Activated naive CD8-positive, alpha-beta T cell (primary cell): Measurements from ENCODE around the gene LSG1.

Experiments used
- H3K27ac Mint-ChIP-seq: one replicate; pipeline ENCODE4 v1.8.0; 2021; ENCODE audit warnings: mixed read lengths
- H3K27me3 Mint-ChIP-seq: one replicate; pipeline ENCODE4 v1.8.0; 2021; ENCODE audit warnings: mixed read lengths
- H3K36me3 Mint-ChIP-seq: one replicate; pipeline ENCODE4 v1.8.0; 2021; ENCODE audit warnings: mixed read lengths
- H3K4me1 Mint-ChIP-seq: one replicate; pipeline ENCODE4 v1.8.0; 2021; ENCODE audit warnings: low read depth, mixed read lengths
- H3K4me3 Mint-ChIP-seq: one replicate; pipeline ENCODE4 v1.8.0; 2021; ENCODE audit warnings: mild to moderate bottlenecking, mixed read lengths
- H3K9me3 Mint-ChIP-seq: one replicate; pipeline ENCODE4 v1.8.0; 2021; ENCODE audit warnings: low read depth, mixed read lengths

Gene LSG1

DNA sequence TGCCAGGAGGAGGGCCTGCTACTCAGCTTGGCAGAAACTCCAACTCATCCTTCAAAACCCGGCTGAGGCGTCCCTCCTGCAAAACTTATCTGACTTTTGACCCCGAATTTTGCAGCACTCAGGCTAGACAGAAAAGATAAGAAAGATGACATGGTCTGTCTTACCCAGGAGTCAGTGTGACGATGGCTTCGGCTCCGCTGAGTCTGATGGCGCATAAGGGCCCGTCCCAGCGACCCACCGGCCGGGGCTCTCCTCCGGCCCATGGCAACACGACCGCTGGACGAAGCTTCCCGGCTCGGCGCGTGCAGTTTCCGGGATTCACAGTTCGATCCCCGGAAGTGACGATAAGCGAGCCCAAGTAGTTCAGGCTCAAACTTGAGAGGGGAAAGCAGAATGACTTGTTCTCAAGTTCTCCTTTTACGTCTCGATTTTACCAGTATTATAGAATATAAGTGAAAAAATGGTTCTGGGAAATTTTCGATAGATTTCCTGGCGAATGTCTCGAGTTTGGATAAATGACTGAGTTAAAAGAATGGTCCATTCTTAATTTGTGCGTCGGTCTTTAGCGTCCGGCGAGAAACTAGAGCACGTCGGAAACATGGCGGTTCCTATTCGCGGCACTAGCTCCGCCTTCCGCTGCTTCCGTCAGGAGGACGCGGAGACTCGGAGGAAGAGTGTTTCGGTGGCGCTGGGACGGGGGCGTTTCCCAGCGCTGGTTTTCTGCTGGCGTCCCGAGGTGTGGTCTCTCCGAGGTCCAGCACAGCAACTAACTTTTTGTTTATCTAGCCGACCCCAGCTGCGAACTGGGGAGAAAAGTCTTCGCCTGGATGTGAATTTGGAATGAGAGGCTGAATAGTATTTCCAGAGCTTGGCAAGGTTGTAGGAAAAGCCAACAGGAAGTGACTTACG is at the start of gene LSG1:
LSG1 (minus strand) TSS at position 292 of the 909 bp plus-strand sequence; CDS start at position 263, 29 bp downstream.
- peaks cover 5% of the 10 kb centered on the region for H3K36me3 Mint-ChIP-seq
- peak within 1 kb of the TSS; percentile 99 for H3K27ac Mint-ChIP-seq
- peak within 1 kb of the TSS; percentile 99 for H3K4me3 Mint-ChIP-seq
- no peaks in the 10 kb centered on the region for H3K27me3 Mint-ChIP-seq
- H3K4me1 Mint-ChIP-seq: peaks cover 56% of the 10 kb centered on the region
- H3K9me3 Mint-ChIP-seq: no peaks in the 10 kb centered on the region

DNA sequence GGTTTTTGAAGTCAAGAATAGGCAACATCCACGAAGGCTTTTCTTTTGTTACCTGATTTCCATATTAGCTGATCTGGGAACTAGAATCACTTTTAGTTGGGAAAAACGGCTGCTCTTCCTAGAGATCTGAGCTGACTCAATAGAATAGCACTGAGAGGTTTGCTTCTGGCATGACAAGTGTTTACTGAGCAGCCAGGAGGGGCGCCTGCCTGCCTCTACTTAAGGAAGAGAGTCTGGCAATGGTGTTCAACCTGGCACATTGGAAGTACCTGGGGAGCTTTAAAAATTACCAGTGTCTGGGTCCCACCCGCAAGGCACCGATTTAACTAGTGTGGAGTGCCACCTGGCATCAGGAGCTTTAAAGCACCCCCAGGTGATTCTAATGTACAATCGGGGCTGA is 48.1 kb upstream of the LSG1 start:
- no peak overlapping the region for H3K4me3 Mint-ChIP-seq
- H3K9me3 Mint-ChIP-seq: no peaks in the 10 kb centered on the region
- no peaks in the 10 kb centered on the region for H3K27me3 Mint-ChIP-seq
- H3K36me3 Mint-ChIP-seq: no peaks in the 10 kb centered on the region
- H3K27ac Mint-ChIP-seq: no peak overlapping the region
- no peaks in the 10 kb centered on the region for H3K4me1 Mint-ChIP-seq

DNA sequence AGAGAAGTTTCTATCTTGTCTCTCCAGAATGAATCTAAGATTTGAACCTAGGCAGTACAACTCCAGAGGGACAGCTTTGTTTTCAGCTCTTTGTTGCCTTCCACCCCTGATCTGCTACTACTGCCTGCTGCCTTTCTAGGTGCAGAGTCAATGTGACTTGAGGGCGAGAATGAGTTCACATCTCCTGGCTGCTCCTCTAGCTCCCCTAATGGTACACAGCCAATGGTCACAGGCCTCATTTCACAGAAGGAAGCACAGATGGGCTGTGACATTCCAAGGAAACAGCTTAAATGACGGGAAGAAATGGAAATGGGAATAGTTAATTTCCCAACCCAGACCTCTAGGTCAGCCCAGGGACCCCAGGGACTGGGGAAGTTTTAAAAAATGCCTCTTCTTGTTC is 46.1 kb upstream of the LSG1 start:
- H3K36me3 Mint-ChIP-seq: no peaks in the 10 kb centered on the region
- no peaks in the 10 kb centered on the region for H3K4me1 Mint-ChIP-seq
- H3K4me3 Mint-ChIP-seq: no peak overlapping the region
- no peak overlapping the region for H3K27ac Mint-ChIP-seq
- no peaks in the 10 kb centered on the region for H3K9me3 Mint-ChIP-seq
- no peaks in the 10 kb centered on the region for H3K27me3 Mint-ChIP-seq

DNA sequence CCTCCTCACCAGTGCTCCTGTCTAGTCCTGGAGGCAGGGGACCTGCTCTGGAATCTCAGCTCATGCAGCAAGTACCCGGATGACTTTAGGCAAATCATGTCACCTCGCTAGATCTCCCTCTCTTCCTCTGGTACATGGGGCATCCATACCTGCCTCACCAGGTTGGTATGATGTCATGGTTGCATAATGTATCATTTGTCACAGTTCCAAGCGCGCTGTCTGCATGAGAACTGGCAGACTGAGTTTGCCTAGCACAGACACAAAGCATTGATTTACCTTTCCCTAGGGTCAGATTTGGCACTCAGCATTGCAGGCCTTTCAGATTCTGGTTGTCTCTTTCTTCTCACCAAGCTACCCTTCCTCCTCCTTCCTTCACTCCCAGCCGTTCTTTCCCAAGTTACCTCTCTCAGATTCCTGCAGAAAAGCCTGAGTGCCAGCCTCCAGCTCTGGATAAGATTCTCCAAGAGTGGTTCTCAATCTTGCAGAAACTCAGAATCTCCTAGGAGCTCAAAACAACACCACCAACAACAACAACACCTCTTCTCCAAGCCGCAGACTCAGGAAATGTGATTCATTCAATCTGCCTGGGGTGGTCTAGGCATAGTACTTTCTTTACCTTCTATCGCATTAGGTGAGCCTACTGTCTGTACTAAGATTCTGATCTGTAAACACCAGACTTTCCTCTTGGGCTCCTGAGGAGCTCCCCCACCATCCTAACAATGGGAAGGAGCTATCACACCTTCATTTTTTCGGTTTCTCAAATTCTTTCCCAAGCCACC is 43.2 kb upstream of the LSG1 start:
- Mint-ChIP-seq H3K9me3 (no peaks in the 10 kb centered on the region), H3K27ac (no peak overlapping the region), H3K27me3 (no peaks in the 10 kb centered on the region)

DNA sequence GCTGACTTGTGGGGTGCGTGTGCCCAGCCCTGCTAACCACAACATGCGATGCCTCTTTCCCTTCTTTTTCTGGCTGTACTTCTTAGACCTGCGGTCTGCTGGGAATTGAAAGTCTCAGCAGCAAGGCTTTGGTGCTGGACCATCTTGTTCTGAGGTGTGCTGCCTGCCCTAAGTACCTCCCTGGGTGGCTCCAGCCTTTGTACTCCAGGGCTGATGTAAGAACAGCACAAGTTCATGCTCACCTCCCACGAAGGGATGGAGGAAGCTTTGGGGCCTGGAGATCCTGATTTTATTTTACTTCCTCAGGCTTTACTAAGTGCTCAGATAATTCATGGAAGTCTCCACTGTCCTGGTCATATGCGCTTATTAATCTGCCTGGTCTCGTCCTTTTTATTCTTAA is 42.6 kb upstream of the LSG1 start:
- no peak overlapping the region for H3K4me3 Mint-ChIP-seq
- H3K9me3 Mint-ChIP-seq: no peaks in the 10 kb centered on the region
- H3K27ac Mint-ChIP-seq: no peak overlapping the region
- H3K4me1 Mint-ChIP-seq: no peaks in the 10 kb centered on the region
- no peaks in the 10 kb centered on the region for H3K36me3 Mint-ChIP-seq
- H3K27me3 Mint-ChIP-seq: no peaks in the 10 kb centered on the region

More for the DNA sequence above, 43.2 kb upstream of the LSG1 start:
- Mint-ChIP-seq H3K4me1 (no peaks in the 10 kb centered on the region), H3K4me3 (no peak overlapping the region), H3K36me3 (no peaks in the 10 kb centered on the region)

DNA sequence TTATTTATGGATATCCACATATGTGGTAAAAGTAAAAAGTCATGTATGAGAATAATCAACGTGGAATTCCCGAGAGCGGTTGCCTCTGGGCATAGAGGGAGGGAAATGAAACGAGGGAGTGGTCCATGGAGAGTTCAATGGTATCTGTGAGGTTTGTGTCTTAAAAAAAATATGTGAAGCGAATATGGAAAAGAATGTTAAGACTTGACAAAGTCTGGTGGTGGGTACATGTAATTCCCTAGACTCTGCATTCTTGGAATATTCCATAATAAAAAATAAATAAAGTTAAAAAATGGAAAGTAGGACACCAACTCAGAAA is 42.1 kb upstream of the LSG1 start:
- Mint-ChIP-seq H3K27ac (no peak overlapping the region), H3K4me1 (no peaks in the 10 kb centered on the region), H3K4me3 (no peak overlapping the region), H3K9me3 (no peaks in the 10 kb centered on the region), H3K36me3 (no peaks in the 10 kb centered on the region), H3K27me3 (no peaks in the 10 kb centered on the region)

DNA sequence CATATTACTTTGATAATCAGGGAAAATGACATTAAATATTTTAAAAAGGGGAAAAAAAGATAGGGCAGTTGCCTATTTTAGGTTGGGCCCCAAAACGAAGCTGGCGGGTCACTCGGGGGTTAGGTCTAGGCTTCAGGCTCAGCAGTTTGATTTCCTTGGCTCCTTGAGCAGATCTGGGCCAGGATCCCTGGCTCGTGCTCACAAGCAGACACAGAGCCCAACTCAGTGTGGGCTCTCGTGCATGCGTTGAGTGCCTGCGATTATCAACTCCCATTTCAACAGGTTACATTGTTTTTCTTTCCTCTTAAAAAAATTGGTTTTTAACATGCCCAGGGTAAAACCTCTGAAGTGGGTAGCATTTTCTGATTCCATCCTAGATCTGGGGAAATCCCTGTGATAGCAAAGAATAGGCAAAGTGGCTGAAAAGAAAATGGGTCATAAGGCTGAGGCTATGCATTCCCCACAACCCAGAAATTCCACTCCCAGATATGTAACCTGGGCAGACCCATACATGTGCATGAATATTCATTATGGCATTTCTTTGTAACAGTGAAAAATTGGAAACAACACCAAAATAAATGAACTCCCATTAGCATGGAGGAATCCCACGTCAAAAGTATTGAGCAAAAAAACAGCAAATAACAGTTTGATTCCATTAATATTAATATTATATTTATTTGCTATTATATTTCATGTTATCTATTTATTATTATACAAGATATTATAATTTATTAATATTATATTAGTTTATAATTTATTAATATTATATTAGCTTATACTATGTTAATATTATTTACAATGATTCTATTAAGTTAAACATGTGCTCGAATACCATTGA is 41.5 kb upstream of the LSG1 start:
- no peaks in the 10 kb centered on the region for H3K4me1 Mint-ChIP-seq
- no peaks in the 10 kb centered on the region for H3K9me3 Mint-ChIP-seq
- H3K4me3 Mint-ChIP-seq: no peak overlapping the region
- H3K27ac Mint-ChIP-seq: no peak overlapping the region
- H3K27me3 Mint-ChIP-seq: no peaks in the 10 kb centered on the region
- H3K36me3 Mint-ChIP-seq: no peaks in the 10 kb centered on the region

DNA sequence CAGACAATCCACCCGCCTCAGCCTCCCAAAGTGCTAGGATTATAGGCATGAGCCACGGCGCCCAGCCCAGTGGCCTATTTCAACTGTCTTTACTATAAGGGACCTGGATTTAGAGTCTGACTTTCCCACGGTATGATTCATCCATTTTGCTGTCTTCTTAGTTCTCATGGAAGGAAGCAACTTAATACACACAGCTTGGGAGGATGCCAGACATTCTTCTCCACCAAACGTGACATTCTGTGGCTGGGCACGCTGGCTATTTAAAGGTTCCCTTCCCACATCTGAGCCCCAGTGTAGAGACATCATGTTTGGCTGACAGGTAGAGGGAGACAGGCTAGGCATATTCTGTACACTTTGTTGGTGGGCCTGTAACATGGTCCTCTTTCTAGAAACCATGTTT is 39.9 kb upstream of the LSG1 start:
- Mint-ChIP-seq H3K27ac (no peak overlapping the region), H3K36me3 (no peaks in the 10 kb centered on the region), H3K4me3 (no peak overlapping the region), H3K9me3 (peaks cover 3% of the 10 kb centered on the region), H3K4me1 (no peaks in the 10 kb centered on the region), H3K27me3 (no peaks in the 10 kb centered on the region)

DNA sequence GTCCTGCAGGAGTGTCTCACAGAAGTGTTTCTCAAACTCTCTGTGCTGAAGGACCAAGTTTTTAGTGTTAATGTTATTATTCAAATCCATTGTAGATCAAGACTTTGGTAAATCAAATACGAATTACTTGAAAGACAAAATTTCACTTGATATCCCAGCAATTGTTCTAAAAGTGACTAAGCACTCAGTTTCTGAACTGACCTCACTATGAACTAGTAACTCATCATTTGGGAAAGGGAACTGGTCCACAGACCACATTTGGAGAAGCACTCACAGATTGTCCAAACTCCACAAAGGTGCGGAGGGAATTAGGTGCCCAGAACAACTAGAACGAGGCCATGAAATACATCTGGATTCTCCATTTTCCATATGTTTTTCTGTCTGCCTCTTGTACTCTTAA is 39.3 kb upstream of the LSG1 start:
- no peaks in the 10 kb centered on the region for H3K27me3 Mint-ChIP-seq
- no peak overlapping the region for H3K27ac Mint-ChIP-seq
- no peaks in the 10 kb centered on the region for H3K36me3 Mint-ChIP-seq
- peaks cover 3% of the 10 kb centered on the region for H3K9me3 Mint-ChIP-seq
- H3K4me1 Mint-ChIP-seq: no peaks in the 10 kb centered on the region
- no peak overlapping the region for H3K4me3 Mint-ChIP-seq

DNA sequence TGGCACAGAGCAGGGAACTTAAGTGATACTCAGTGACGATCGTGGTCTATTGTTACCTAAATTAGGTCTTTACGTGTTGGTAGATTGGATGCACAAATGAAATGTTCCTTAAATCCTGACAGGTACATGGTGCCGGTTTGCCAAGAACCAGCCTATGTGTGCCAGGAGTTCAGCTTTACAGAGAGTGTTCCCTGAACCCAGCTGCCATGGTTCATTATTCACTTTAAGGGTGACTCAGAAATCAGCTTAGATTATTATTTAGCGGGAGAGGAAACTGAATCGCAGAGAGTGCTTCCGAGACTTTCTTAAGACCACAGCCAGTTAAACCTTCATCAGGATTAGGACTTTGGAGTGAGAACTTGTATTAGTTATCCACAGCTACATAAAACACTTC is 35.2 kb upstream of the LSG1 start:
- H3K4me3 Mint-ChIP-seq: no peak overlapping the region
- H3K36me3 Mint-ChIP-seq: no peaks in the 10 kb centered on the region
- H3K27ac Mint-ChIP-seq: no peak overlapping the region
- H3K9me3 Mint-ChIP-seq: peaks cover 3% of the 10 kb centered on the region
- no peaks in the 10 kb centered on the region for H3K4me1 Mint-ChIP-seq
- H3K27me3 Mint-ChIP-seq: no peaks in the 10 kb centered on the region

DNA sequence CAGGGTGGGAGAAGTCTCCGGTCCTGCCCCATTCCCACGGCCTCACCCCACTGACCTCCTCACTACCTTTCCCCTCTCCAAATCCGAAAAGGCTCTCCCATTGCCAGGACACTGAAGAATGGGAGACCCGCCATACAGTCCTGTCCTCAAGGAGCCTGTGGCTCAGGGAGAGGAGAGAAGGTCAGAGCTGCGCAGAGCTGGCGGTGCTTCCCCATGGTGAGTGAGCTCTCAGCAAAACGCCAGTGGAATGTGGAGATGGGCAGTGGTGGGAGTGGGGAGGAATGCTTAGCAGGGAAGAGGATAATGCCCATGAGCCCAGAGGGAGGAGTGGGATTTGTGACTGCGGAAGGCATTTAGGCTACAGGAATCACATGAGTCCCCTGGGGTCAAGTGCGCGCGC is 33.8 kb upstream of the LSG1 start:
- Mint-ChIP-seq H3K4me3 (no peak overlapping the region), H3K27me3 (no peaks in the 10 kb centered on the region), H3K36me3 (no peaks in the 10 kb centered on the region), H3K27ac (no peak overlapping the region), H3K4me1 (no peaks in the 10 kb centered on the region), H3K9me3 (peaks cover 3% of the 10 kb centered on the region)

DNA sequence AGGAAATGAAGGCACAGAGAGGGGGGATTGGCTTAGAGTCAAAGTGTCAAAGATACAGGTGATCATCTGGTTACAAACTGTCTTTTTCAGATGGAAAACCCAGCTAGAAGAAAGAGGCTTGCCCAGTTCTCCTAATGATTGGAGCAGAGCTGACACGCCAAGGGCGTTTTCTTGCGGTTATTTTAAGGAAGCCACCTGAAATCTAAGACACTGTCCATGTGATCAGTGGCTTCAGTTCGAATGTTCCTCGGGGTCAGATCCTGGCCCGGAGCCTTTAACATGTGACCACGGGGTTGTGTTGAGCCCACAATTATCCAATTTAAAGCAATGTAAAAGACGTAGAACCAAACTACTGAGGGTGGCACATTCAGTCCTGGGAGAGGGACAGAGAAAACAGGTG is 33.2 kb upstream of the LSG1 start:
- Mint-ChIP-seq H3K9me3 (peaks cover 3% of the 10 kb centered on the region), H3K36me3 (no peaks in the 10 kb centered on the region), H3K27ac (no peak overlapping the region), H3K27me3 (no peaks in the 10 kb centered on the region), H3K4me3 (no peak overlapping the region), H3K4me1 (no peaks in the 10 kb centered on the region)

DNA sequence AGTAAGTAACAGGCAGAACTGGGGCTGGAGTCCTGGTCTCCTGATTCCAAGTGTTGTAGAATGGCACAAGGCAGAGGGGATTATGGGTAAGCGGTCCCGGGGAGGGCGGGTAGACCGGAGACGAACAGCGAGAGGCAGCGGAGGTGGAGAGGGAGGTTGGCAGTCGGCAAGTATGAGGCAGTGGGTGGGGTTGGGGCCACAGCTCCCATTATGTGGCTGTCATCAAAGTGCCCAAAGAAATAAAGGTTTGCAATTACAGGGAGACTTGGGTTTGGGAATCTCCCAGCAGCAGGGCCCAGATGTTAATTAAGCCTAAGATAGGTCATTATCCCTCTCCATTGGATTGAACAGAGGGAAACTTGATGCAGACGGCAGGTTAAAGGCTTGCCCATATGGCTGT is 30.6 kb upstream of the LSG1 start:
- no peak overlapping the region for H3K4me3 Mint-ChIP-seq
- peaks cover 9% of the 10 kb centered on the region for H3K9me3 Mint-ChIP-seq
- no peaks in the 10 kb centered on the region for H3K36me3 Mint-ChIP-seq
- H3K27me3 Mint-ChIP-seq: no peaks in the 10 kb centered on the region
- H3K4me1 Mint-ChIP-seq: no peaks in the 10 kb centered on the region
- H3K27ac Mint-ChIP-seq: no peak overlapping the region

DNA sequence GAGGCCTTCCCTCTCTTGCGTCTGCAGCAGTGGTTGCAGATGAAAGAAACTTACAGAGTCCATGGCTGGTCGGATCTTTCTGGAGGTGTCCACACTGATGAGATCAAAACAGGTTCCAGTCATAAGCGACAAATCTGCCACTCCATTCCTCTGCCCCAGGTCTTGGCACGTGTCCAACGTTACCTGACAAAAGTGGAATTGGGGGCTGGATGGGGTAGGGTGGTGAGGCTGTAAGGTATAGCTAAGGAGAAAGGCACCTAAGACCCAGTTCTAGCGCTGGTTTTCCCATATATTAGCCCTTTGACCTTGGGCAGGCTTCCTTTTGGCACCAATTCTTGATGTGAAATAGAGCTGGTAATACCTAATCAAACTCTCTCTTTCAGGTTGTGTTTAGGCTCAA is 24.7 kb upstream of the LSG1 start:
- H3K4me1 Mint-ChIP-seq: peaks cover 1% of the 10 kb centered on the region
- H3K36me3 Mint-ChIP-seq: no peaks in the 10 kb centered on the region
- H3K27ac Mint-ChIP-seq: no peak overlapping the region
- H3K4me3 Mint-ChIP-seq: no peak overlapping the region
- peaks cover 3% of the 10 kb centered on the region for H3K27me3 Mint-ChIP-seq
- peaks cover 9% of the 10 kb centered on the region for H3K9me3 Mint-ChIP-seq
